HCT116 (cell line): ENCODE measurements around the gene NUAK2. TPM values are rescaled to one million over a fixed set of nuclear protein-coding genes. Genes with fewer than 3 reads are reported as not detected.

ENCODE experiments used
- ATAC-seq: fragments of 200-7000 bp; cut with Tn5 transposase; 2 replicates; pipeline ENCODE4 v1.9.1; 2020; ENCODE audit warnings: mild to moderate bottlenecking, moderate library complexity
- BruUV-seq: library from RNA; stranded (reverse); fragments of 400-500 nt; replicated peaks from 2 replicates; lab custom pipeline; 2021; lab: Mats Ljungman, UMichigan
- CTCF ChIA-PET: fragments of 300-600 bp; sonication (Branson Sonifier 250); formaldehyde crosslinking; loops from one replicate; lab custom pipeline; 2021; ENCODE audit warnings: antibody characterized with exemption; lab: Charles Lee
- POLR2A ChIA-PET: fragments of 300-600, 350-600 bp; sonication (Branson Sonifier 250); formaldehyde crosslinking; loops from one replicate; lab custom pipeline; 2021; ENCODE audit warnings: antibody characterized with exemption; lab: Charles Lee
- RAD21 ChIA-PET, 2 experiments: fragments of 300-600 bp; sonication (Branson Sonifier 250); formaldehyde crosslinking; loops; one replicate each; lab custom pipeline; 2023; ENCODE audit warnings: low total read pairs in 2 of 2; ENCODE audit not compliant: uncharacterized antibody in 2 of 2, unreplicated experiment in 2 of 2, low non-redundant PET in 1 of 2; lab: Charles Lee
- DNase-seq: peaks from one replicate; pipeline ENCODE4 v3.0.0-alpha.2; 2010; ENCODE audit warnings: low read depth, low spot score
- H2AFZ ChIP-seq: fragments of 200-600 bp; shearing (Covaris generic), sonication (generic); 2 replicates; pipeline ENCODE4 v1.6.1; 2017; ENCODE audit warnings: low read depth, mixed run types, mixed read lengths, antibody characterized with exemption, low read length; ENCODE audit not compliant: poor library complexity, severe bottlenecking
- H3K27ac ChIP-seq: 2 replicates; pipeline ENCODE4 v1.5.1; 2012; ENCODE audit warnings: low read depth, low read length
- H3K27me3 ChIP-seq: fragments of 200-600 bp; sonication (generic); 2 replicates; pipeline ENCODE4 v1.6.1; 2016; ENCODE audit warnings: mixed run types, low read length, mixed read lengths; ENCODE audit not compliant: insufficient read depth
- H3K36me3 ChIP-seq, 2 experiments: fragments of 200-500 bp in 1 of 2; fragments of 200-600 bp in 1 of 2; sonication (Bioruptor generic) in 1 of 2; sonication (generic) in 1 of 2; 2 replicates each; pipeline versions ENCODE4 v1.5.1 to v1.6.1; 2014 to 2016; ENCODE audit warnings: low read length in 2 of 2, inconsistent platforms in 1 of 2, mixed read lengths in 1 of 2, mixed run types in 1 of 2; ENCODE audit not compliant: insufficient read depth in 2 of 2, control insufficient read depth in 1 of 2
- H3K4me1 ChIP-seq, 2 experiments: fragments of 200-600 bp in 1 of 2; sonication (generic) in 1 of 2; 2 replicates each; pipeline versions ENCODE4 v1.5.1 to v1.6.1; 2012 to 2017; ENCODE audit warnings: low read length in 2 of 2, inconsistent platforms in 1 of 2, mild to moderate bottlenecking in 1 of 2, mixed read lengths in 1 of 2, mixed run types in 1 of 2, moderate library complexity in 1 of 2; ENCODE audit not compliant: insufficient read depth in 2 of 2, control insufficient read depth in 1 of 2
- H3K4me2 ChIP-seq: fragments of 200-600 bp; sonication (generic); 2 replicates; pipeline ENCODE4 v1.6.1; 2017; ENCODE audit warnings: mixed run types, low read length, mixed read lengths
- H3K4me3 ChIP-seq, 2 experiments: fragments of 200-600 bp in 1 of 2; sonication (generic) in 1 of 2; replicated peaks in 1 of 2; 2 replicates each; pipeline ENCODE4 v1.5.1; 2011 to 2016; ENCODE audit warnings: low read length in 2 of 2, control low read depth in 1 of 2, low read depth in 1 of 2, mild to moderate bottlenecking in 1 of 2, mixed read lengths in 1 of 2, mixed run types in 1 of 2
- H3K79me2 ChIP-seq: fragments of 200-600 bp; sonication (generic); 2 replicates; pipeline ENCODE4 v1.6.1; 2017; ENCODE audit warnings: mild to moderate bottlenecking, mixed run types, low read length, moderate library complexity, mixed read lengths; ENCODE audit not compliant: insufficient read depth
- H3K9ac ChIP-seq: fragments of 200-600 bp; sonication (generic); 2 replicates; pipeline ENCODE4 v1.6.1; 2016; ENCODE audit warnings: low read length, mixed read lengths
- H3K9me2 ChIP-seq: fragments of 200-600 bp; sonication (generic), shearing (Covaris generic); 2 replicates; pipeline ENCODE4 v1.6.1; 2017; ENCODE audit warnings: mixed run types, mild to moderate bottlenecking, moderate library complexity; ENCODE audit not compliant: insufficient read depth
- H3K9me3 ChIP-seq, 2 experiments: fragments of 200-500 bp in 1 of 2; fragments of 200-600 bp in 1 of 2; sonication (Bioruptor generic) in 1 of 2; sonication (generic) in 1 of 2; 2 replicates each; pipeline ENCODE4 v1.6.1; 2014 to 2017; ENCODE audit warnings: low read length in 2 of 2, mixed read lengths in 2 of 2, inconsistent platforms in 1 of 2, low read depth in 1 of 2, mild to moderate bottlenecking in 1 of 2, mixed run types in 1 of 2, moderate library complexity in 1 of 2; ENCODE audit not compliant: control insufficient read depth in 1 of 2, insufficient read depth in 1 of 2
- H4K20me1 ChIP-seq: fragments of 200-600 bp; sonication (generic), shearing (Covaris generic); 2 replicates; pipeline ENCODE4 v1.6.1; 2017; ENCODE audit warnings: mixed run types, mild to moderate bottlenecking, moderate library complexity; ENCODE audit not compliant: insufficient read depth
- CEBPB ChIP-seq: IDR thresholded peaks from 2 replicates; pipeline ENCODE4 v1.6.1; 2012; ENCODE audit warnings: low read depth
- EGR1 ChIP-seq: IDR thresholded peaks from 2 replicates; pipeline ENCODE4 v1.6.1; 2012; ENCODE audit warnings: low read depth
- ELF1 ChIP-seq: IDR thresholded peaks from 2 replicates; pipeline ENCODE4 v1.6.1; 2012; ENCODE audit warnings: low read depth, borderline replicate concordance
- EZH2 ChIP-seq: fragments of 200-600 bp; sonication (generic); IDR thresholded peaks from 2 replicates; pipeline ENCODE4 v1.6.1; 2017; ENCODE audit warnings: antibody characterized with exemption, mixed run types
- EZH2phosphoT487 ChIP-seq: fragments of 200-600 bp; IDR thresholded peaks from 2 replicates; pipeline ENCODE4 v1.6.1; 2018; ENCODE audit warnings: antibody characterized with exemption, borderline replicate concordance
- JUND ChIP-seq: IDR thresholded peaks from 2 replicates; pipeline ENCODE4 v1.6.1; 2012
- POLR2A ChIP-seq: IDR thresholded peaks from 2 replicates; pipeline ENCODE4 v1.7.0; 2011; ENCODE audit warnings: borderline replicate concordance; ENCODE audit not compliant: insufficient read depth, insufficient read length; ENCODE audit errors: extremely low read depth
- POLR2AphosphoS5 ChIP-seq: IDR thresholded peaks from 2 replicates; pipeline ENCODE4 v1.6.1; 2011; ENCODE audit warnings: mild to moderate bottlenecking, low read depth, low read length, moderate library complexity
- RAD21 ChIP-seq: IDR thresholded peaks from 2 replicates; pipeline ENCODE4 v1.6.1; 2012; ENCODE audit warnings: low read depth, mild to moderate bottlenecking
- SIN3A ChIP-seq: IDR thresholded peaks from 2 replicates; pipeline ENCODE4 v1.6.1; 2012; ENCODE audit warnings: low read depth
- YY1 ChIP-seq: IDR thresholded peaks from 2 replicates; pipeline ENCODE4 v1.6.1; 2011; ENCODE audit warnings: low read length, low read depth, moderate library complexity, mild to moderate bottlenecking; ENCODE audit not compliant: insufficient replicate concordance; ENCODE audit errors: extremely low read depth
- ZFX ChIP-seq: fragments of 450-650 bp; IDR thresholded peaks from 2 replicates; pipeline ENCODE4 v1.6.1; 2017
- intact Hi-C: fragments of 100-400 bp; cut with micrococcal nuclease; formaldehyde crosslinking; loops from 2 replicates; pipeline ENCODE4 v1.10.0; 2022
- total RNA-seq: library from RNA; stranded (reverse); gene quantifications from one replicate; pipeline ENCODE4 v1.2.1, GENCODE V29; 2021; ENCODE audit not compliant: unreplicated experiment
- TF ChIP-seq, protein P1 (sequence below): IDR thresholded peaks from 2 replicates; pipeline ENCODE4 v1.6.1; 2012
- TF ChIP-seq, protein P2 (sequence below), 3 experiments: fragments of 200-600 bp in 1 of 3; sonication (generic) in 1 of 3; IDR thresholded peaks in 2 of 3; conservative IDR thresholded peaks in 1 of 3; 2 replicates each; pipeline ENCODE4 v1.5.1; 2012 to 2017; ENCODE audit warnings: low read depth in 2 of 3, low read length in 2 of 3, antibody characterized with exemption in 1 of 3, borderline replicate concordance in 1 of 3, control low read depth in 1 of 3, mild to moderate bottlenecking in 1 of 3, mixed read lengths in 1 of 3, mixed run types in 1 of 3, moderate library complexity in 1 of 3; ENCODE audit not compliant: insufficient read depth in 1 of 3
- TF ChIP-seq, protein P3 (sequence below): IDR thresholded peaks from 2 replicates; pipeline ENCODE4 v1.6.1; 2012

Gene NUAK2
- total RNA-seq, 1 experiment from 2014 or later, result 3.0 TPM

DNA sequence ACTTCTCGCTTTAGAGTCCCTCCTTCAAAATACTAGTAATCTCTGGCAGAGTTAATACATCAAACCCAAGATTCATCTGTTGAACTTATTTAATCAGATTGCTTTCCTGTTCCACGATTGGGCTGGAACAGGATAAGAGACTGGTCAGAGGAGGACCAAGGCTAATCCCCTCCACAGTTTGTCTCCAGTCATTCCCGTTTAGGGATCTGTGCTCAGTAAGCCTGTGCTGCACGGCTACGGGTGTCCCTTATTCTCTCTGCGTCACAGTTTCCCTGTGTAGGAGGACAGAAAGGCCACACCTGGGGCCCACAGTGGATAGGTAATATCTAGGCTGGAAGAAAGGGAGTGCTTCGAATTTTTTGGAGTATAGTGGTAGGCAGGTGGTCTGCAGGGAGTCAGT, 16.5 kb upstream of the NUAK2 start:
- ChIA-PET RAD21 (no interaction called here), CTCF (interaction anchor here (2.4 kb wide), 1 partner anchor 16 kb away, joined by 16 read pairs; no protein-coding TSS in a partner anchor), POLR2A (no interaction called here)
- H3K36me3 ChIP-seq, result no peaks in the 10 kb centered on the region
- no peak overlapping the region for H3K9ac ChIP-seq
- H2AFZ ChIP-seq, result no peak overlapping the region
- no peak overlapping the region for H3K4me2 ChIP-seq
- H3K27me3 ChIP-seq, result no peaks in the 10 kb centered on the region
- no peaks in the 10 kb centered on the region for H3K79me2 ChIP-seq
- BruUV-seq, result no TSS peak
- H3K9me3 ChIP-seq, result no peaks in the 10 kb centered on the region
- ATAC-seq (no peak), DNase-seq (no peak)
- intact Hi-C loops, result loop anchor here (5.0 kb wide), 1 partner anchor 149 kb away; no protein-coding TSS in a partner anchor
- TF ChIP-seq YY1, result no peak
- no peak for TF ChIP-seq JUND
- no peak for TF ChIP-seq POLR2A
- TF ChIP-seq EZH2phosphoT487, result no peak
- peaks cover 4 to 13% of the 10 kb centered on the region in 2 experiments; a peak in 3 of 4 replicates for H3K4me1 ChIP-seq
- H3K9me2 ChIP-seq, result no peaks in the 10 kb centered on the region
- no peak overlapping the region for H3K4me3 ChIP-seq
- no peaks in the 10 kb centered on the region for H4K20me1 ChIP-seq
- H3K27ac ChIP-seq, result no peak overlapping the region

DNA sequence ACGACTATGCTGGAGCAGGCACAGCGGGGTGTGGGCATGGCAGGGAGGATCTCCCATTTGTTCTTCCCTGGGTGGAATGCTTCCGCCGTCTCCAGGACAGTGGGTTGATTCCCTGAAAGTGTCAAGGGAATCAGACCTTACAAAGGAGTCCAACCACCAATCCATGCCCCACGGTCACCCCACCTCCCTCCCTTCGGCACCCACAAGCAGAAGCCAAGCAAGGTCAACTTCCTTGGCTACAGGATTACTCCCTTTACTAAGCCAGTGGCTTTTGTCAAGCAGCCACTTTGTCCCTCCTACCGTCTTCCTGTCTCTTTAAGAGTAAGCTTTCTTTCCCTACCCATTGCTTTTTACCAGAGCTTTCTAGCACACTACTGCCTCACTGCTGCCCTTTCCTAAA, 15.9 kb upstream of the NUAK2 start:
- no TSS peak for BruUV-seq
- DNase-seq (no peak), ATAC-seq (no peak)
- intact Hi-C loops, result loop anchor here (5.0 kb wide), 1 partner anchor 150 kb away; no protein-coding TSS in a partner anchor
- CTCF ChIA-PET, result interaction anchor here (1.0 to 2.8 kb wide), 4 partner anchors 16 to 187 kb away, joined by 4 to 20 read pairs (median 14); no protein-coding TSS in a partner anchor
- H3K27me3 ChIP-seq, result no peaks in the 10 kb centered on the region
- H2AFZ ChIP-seq, result no peak overlapping the region
- no peak overlapping the region for H3K9ac ChIP-seq
- H3K27ac ChIP-seq, result no peak overlapping the region
- POLR2A ChIA-PET, result interaction anchor here (1.1 kb wide), 1 partner anchor 20 kb away, joined by 3 read pairs; no protein-coding TSS in a partner anchor
- peaks cover 4 to 13% of the 10 kb centered on the region in 2 experiments; a peak in 3 of 4 replicates for H3K4me1 ChIP-seq
- no peak overlapping the region for H3K4me3 ChIP-seq
- no peaks in the 10 kb centered on the region for H3K79me2 ChIP-seq
- H3K9me2 ChIP-seq, result no peaks in the 10 kb centered on the region
- no peaks in the 10 kb centered on the region for H3K36me3 ChIP-seq
- H4K20me1 ChIP-seq, result no peaks in the 10 kb centered on the region
- H3K4me2 ChIP-seq, result no peak overlapping the region
- RAD21 ChIA-PET, result no interaction called here
- no peaks in the 10 kb centered on the region for H3K9me3 ChIP-seq
- TF ChIP-seq POLR2AphosphoS5, result no peak
- no peak for TF ChIP-seq RAD21
- TF ChIP-seq, protein P1, sequence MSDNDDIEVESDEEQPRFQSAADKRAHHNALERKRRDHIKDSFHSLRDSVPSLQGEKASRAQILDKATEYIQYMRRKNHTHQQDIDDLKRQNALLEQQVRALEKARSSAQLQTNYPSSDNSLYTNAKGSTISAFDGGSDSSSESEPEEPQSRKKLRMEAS, result no peak
- TF ChIP-seq CEBPB, result no peak
- no peak for TF ChIP-seq EGR1
- TF ChIP-seq ZFX, result no peak
- TF ChIP-seq ELF1, result no peak
- no peak for TF ChIP-seq EZH2
- TF ChIP-seq, protein P2, sequence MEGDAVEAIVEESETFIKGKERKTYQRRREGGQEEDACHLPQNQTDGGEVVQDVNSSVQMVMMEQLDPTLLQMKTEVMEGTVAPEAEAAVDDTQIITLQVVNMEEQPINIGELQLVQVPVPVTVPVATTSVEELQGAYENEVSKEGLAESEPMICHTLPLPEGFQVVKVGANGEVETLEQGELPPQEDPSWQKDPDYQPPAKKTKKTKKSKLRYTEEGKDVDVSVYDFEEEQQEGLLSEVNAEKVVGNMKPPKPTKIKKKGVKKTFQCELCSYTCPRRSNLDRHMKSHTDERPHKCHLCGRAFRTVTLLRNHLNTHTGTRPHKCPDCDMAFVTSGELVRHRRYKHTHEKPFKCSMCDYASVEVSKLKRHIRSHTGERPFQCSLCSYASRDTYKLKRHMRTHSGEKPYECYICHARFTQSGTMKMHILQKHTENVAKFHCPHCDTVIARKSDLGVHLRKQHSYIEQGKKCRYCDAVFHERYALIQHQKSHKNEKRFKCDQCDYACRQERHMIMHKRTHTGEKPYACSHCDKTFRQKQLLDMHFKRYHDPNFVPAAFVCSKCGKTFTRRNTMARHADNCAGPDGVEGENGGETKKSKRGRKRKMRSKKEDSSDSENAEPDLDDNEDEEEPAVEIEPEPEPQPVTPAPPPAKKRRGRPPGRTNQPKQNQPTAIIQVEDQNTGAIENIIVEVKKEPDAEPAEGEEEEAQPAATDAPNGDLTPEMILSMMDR (IDR thresholded peaks at IDR 0.05 in 2 of 3, conservative IDR thresholded peaks at IDR 0.05 in 1 of 3; ENCODE audit: borderline replicate concordance in 1 of 3, insufficient read depth in 1 of 3, low read depth in 2 of 3, low read length in 2 of 3), result no peak
- TF ChIP-seq YY1, result no peak
- TF ChIP-seq, protein P3, sequence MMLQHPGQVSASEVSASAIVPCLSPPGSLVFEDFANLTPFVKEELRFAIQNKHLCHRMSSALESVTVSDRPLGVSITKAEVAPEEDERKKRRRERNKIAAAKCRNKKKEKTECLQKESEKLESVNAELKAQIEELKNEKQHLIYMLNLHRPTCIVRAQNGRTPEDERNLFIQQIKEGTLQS, result no peak
- TF ChIP-seq SIN3A, result no peak
- TF ChIP-seq, all 23 proteins: peak for 0
